GM21825 (cell line): Measurements from ENCODE around the gene MCOLN1.
"Not testable (repeated sequence)": the region's sequence is repeated elsewhere in the genome, so short reads cannot be mapped to it uniquely, and the experiment has no call there.

Experiments used
- ATAC-seq: cut with Tn5 transposase; IDR thresholded peaks from one replicate; pipeline ENCODE4 v1.9.1; 2021; ENCODE audit warnings: mild to moderate bottlenecking, moderate library complexity; ENCODE audit not compliant: unreplicated experiment

Gene MCOLN1

DNA sequence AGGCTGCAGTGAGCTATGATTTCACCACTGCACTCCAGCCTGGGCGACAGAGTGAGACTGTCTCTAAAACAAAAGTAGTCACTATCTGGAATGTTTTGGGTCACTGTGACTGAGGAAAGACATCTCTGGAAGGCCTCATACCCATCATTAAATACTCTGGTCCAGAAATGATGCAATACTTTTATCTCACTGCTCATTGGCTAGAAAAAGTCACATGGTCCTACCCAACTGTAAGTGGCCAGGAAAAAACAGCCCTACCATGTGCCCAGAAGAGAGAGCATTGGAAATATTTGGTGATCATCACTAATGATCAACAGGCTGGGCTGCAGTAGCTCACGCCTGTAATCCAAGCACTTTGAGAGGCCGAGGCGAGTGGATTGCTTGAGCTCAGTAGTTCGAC, 42.9 kb downstream of the MCOLN1 start:
- ATAC-seq: no peak

DNA sequence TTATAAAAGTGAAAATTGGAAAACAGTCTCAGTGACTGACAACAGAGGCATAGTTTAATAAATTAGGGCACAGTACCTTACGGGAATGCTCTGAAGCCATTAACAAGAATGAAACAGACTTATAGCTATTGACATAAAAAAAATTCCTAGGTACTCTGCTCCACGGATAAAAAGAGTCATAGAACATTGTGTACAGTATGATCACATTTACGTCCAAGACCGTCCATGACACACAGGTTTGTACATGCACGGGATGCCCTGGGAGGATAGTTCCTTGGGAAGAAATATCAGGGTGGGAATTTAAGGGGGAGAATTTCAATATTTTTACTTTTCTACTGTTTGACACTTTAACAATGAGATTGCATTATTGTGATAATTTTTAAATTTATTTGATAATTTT, 48.3 kb downstream of the MCOLN1 start:
- ATAC-seq: no peak

DNA sequence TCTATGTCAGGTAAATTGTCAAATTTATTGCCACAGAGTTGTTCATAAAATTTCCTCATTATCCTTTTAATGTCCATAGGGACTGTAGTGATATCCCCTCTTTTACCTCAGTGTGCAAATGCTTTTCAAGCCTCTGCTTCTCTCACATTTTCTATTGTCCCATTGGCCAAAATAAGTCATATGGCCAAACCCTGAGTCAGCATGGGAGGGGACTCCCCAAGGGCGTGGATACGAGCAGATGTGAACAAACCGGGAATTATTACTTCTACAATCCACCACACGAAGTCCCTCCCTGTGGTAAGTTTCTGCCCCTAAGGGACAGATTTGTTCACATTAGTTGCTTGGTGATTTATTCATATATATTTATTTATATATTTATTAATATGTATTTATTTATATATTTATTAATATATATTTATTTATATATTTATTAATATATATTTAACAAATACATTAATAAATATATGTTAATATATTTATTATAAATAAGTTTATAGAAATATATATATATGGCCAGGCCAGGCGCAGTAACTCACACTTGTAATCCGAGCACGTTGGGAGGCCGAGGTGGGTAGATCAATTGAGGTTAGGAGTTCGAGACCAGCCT, 53.1 kb downstream of the MCOLN1 start:
- no peak for ATAC-seq

DNA sequence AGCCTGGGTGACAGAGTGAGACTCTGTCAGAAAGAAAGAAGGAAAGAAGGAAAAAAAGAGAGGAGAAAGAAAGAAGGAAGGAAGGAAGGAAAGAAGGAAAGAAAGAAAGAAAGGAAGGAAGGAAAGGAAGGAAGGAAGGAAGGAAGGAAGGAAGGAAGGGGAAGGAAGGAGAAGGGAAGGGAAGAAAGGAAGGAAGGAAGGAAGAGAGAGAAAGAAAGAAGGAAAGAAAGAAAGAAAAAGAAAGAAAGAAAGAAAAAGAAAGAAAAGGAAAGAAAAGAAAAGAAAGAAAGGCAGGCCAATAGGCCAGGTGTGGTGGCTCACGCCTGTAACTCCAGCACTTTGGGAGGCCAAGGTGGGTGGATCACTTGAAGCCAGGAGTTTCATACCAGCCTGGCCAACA, 55.0 kb downstream of the MCOLN1 start:
- ATAC-seq: not testable (repeated sequence)

DNA sequence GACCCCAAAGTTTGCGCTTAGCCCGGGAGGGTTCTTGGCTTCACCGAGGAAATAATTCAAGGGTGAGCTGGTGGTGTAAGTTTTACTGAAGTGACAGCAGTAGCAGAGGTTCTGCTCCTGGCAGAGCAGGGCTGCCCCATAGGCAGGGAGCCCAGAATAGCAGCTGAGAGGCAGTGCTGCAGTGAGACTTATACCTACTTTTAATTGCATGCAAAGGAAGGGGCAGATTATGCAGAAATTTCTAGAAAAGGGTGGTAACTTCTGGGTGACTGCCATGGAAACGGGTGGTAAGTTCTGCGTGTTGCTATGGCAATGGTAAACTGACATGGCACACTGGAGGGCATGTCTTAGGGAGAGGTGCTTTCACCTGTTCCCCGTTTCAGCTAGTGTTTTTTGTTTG, 55.7 kb downstream of the MCOLN1 start:
- ATAC-seq: no peak

DNA sequence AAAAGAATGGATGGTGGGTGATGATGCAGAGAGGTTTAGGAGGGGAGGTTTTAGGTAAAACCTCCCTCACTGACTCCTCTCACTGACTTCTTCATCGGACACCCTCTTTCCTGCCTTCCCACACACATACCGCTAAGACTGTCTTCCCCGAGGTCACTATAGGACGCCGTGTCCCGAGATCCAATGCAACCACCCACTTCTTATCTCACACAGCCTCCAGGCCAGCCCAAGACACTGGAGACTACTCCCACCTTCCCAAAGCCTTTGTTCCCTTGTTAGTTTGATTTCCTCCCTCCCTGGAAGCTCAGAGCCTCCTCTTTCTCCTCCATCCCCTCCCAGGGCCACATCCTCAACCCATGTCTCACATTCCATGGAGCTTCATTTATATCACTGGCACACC, 56.8 kb downstream of the MCOLN1 start:
- ATAC-seq: no peak

DNA sequence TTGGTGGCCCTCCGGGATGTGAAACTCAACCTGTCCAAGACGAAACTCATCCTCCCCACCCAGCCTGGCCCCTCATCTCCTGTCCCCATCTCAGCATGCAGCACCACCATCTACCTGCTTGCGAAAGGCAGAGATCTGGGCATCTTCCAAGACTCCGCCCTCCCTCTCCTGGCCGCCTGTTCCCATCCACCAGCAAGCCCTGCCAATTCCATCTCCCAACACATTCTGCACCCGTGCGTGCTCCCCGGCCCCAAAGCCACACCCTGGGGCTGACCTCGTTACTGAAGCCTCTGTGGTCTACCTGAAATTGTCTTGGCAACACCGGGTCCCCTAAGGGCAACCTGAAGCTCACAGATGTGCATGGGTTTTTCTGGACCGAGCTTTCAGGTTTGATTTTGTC, 60.0 kb downstream of the MCOLN1 start:
- no peak for ATAC-seq
